GM18505 (cell line): ENCODE results near the gene VWA7.

Source experiments
- ATAC-seq: cut with Tn5 transposase; IDR thresholded peaks from one replicate; pipeline ENCODE4 v1.9.1; 2021; ENCODE audit not compliant: unreplicated experiment
- POLR2A ChIP-seq: IDR thresholded peaks from 4 replicates; pipeline ENCODE4 v1.6.1; 2011; ENCODE audit warnings: borderline replicate concordance; ENCODE audit not compliant: insufficient read depth, insufficient read length; ENCODE audit errors: extremely low read depth

The VWA7 gene

DNA sequence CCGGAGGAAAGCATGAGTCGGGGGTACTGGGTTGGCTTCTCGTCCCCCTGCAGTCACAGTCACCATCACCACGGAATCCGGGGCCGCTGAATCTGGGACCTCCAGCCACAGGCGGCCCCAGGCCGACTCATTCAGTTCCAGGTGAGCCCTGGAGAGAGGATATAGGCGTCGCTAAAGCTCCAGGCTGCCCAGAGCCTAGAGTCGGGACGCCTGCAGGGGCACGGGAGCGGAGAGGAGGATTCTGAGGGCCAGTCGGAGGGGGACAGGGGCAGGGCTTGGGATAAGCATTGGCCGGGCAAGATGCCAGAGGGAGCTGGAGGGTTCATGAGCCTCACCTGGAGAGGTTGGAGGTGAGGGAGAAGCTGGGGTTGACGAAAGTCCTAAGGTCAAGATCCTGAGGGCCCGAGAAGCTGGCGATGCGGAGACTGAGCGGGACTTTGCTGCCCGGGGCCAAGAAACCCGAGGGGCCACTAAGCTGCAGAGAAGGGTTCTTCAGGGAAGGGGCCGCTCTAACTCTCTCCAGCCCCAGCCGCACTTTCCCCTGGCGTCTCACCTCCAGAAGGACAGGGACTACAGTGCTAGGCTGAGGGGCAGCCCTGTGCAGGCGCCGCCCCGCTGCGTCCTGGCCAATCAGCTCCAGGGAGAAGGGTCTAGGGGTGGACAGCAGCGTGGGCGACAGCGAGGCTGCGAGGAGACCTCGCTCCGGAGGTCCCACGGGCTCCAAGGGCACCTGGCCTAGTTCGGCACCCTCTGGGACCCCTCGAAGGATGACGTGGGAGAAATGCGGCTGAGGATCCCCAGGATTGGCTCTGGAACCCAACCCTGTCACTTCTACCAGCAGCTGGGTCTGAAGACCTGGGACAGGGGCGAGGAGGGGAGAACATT, 11.0 kb downstream of the VWA7 start:
- ATAC-seq: no peak

DNA sequence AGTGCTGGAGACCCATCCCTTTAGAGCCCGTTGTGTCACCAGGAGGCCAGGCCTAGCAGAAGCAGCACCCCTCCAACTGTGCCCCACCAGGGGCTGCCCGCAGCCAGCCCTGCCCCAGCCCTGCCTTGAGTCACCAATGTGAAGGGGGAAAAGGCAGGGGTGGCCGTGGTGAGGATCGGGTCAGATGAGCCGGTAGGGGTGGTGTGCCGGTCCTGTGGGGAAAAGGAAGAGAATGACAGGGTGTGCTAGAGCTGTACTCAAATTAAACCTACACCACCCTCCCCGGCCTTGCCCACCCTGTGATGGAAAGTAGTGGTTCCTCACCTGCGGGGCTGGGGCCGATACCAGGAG, 11.6 kb downstream of the VWA7 start:
- TF ChIP-seq POLR2A: no peak
- ATAC-seq: no peak

More for the DNA sequence above, 11.0 kb downstream of the VWA7 start:
- no peak for TF ChIP-seq POLR2A

DNA sequence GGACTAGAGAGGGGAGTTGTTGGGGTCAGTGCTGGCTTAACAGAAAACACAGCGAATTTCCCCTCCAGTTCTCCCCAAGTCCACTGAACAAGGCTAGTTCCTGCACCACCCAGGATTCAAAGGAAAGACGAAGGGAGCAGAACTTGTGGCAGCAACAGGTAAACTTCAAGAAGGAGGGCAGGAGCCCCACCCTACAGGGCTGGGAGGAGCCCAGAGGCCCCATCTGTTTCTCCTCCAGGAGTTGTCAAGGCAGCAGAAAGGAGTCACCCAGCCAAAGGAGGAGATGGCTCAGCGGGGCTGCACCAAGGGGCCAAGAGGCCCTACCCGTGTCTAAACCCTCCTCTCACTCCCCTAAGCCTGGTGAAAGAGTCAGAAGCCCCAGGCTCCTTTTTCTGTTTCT, 12.9 kb downstream of the VWA7 start:
- no peak for TF ChIP-seq POLR2A
- no peak for ATAC-seq

GRCh38 chr6:31763619-31763940, 13.5 kb downstream of the VWA7 start:
- TF ChIP-seq POLR2A: no peak
- no peak for ATAC-seq

DNA sequence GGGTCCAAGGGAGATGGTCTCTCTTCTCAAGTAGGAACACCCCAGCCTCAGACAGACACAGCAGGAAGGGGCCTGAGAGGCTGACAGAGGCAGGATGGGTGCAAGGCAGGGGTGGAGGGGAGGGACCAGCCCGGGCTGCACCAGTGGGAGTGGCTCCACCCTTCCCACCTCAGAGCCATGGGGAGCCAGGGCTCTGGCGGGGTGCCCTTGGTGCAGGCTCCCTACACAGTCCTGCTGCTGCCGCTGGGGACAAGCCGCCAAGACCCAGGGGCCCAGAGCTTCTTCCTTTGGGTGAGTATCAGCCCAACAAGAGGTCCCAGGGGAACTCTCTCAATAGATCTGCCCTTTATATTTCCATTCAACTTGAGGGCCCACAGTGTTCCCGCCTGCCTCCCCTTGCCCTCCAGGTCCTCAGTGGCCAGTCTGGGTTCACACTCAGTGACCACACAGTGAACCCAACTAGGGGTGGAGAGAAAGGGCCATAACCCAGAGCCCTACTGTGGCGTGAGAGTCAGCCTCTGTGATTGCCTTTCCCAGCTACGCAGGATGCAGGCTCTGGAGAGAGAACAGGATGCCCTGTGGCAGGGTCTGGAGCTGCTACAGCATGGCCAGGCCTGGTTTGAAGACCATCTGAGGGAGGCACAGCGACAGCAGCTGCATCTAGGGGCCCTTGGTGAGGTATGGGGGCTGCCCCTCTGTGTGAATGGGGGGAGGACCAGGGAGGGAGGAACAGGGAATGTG, 14.1 kb downstream of the VWA7 start:
- ATAC-seq: no peak

DNA sequence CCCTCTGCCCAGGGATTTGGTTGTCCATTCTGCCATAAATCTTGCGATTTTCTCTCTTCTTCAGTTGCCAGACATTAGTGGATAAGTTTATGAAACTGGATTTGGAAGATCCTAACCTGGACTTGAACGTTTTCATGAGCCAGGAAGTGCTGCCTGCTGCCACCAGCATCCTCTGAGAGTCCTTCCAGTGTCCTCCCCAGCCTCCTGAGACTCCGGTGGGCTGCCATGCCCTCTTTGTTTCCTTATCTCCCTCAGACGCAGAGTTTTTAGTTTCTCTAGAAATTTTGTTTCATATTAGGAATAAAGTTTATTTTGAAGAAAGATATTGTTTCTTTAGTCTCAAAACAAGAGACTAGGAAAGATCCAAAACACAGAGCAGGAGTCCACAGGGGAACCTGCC, 14.8 kb downstream of the VWA7 start, which contains the start of gene SAPCD1:
Gene SAPCD1 (plus strand): TSS at position 301 of the 400 bp plus-strand sequence. CDS start 399 bp downstream, outside the sequence.
- TF ChIP-seq POLR2A: no peak
- no peak for ATAC-seq

More for the DNA sequence above, 14.1 kb downstream of the VWA7 start:
- no peak for TF ChIP-seq POLR2A

DNA sequence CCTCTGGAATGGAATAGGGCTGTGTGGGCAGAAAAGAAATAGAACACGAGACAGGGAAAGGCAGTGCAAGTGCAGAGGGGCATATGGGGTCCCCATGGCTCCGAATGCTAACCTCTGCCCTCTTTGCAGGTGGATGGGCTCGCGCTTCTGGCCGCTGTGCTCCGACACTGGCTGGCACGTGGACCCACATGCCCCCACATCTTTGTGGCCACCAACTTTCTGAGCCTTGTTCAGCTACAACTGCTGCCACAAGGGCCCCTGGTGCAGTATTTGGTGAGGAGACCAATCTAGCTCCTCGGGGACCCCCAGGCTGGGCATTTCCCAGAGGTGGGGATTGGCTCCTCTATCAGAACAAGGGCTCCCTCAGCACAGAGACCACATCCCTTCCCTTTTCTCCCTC, 15.8 kb downstream of the VWA7 start:
- no peak for TF ChIP-seq POLR2A
- ATAC-seq: no peak

DNA sequence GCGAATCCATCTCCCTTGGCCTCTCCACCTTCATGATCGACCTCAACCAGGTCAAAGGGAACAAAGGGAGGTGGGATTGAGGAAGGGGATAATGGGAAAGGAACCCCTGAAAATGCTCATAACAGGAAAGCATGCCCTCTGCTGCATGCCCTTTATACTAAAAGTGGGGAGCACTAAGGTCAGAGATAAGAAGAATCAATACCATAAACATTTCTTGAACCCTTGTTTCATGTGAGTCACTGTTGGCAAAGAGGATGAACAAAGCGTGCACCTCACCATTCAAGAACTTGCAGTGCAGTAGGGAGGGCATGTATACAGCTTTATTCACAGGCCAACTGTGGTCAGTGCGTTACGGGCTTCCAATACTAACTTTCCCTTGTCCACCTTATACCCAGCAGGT, 16.3 kb downstream of the VWA7 start:
- TF ChIP-seq POLR2A: no peak
- ATAC-seq: no peak

DNA sequence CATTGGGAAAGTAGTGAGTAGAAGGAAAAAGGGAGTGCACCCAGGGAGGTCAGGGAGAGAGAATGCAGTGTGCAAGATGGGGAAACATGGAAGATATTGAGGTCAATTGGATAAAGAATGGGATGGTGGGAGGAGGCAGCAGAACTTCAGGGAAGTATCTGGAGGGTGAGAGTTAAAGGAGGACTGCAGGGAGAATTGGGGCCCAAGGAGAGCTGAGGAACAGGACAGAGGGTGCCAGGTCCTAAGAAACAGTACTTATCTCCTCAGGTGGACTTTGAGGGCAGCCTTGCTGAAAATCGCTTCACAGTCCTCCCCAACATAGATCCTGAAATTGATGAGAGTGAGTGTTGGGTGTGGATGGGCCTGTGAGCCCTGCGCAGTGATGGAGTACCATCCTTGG, 18.8 kb downstream of the VWA7 start:
- no peak for TF ChIP-seq POLR2A
- no peak for ATAC-seq

DNA sequence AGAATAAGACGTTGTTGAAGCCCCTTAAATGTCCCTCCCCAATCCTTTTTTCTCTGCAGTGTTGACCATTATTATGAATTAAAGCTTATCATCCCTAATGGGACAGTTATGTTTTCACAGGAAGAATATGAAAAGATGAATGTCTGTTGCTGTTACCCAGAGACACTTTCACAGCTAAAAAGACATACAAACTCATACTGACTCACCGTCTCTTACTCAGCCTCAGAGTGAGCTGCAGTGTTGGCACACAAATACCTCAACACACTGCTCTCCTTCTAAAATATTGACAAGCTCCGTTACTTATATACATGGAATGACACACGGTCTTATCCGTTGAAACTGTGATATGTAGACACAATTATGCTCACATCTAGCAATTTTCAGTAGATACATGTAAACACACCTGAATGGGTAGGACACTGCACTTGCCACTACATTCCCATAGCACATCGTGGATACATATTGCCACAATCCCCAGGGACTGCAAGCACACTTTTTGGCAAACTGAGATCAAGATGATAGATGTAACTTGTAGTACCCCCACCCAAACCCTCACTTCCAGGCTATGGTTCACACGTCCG, 24.3 kb downstream of the VWA7 start:
- no peak for ATAC-seq
- TF ChIP-seq POLR2A: no peak

DNA sequence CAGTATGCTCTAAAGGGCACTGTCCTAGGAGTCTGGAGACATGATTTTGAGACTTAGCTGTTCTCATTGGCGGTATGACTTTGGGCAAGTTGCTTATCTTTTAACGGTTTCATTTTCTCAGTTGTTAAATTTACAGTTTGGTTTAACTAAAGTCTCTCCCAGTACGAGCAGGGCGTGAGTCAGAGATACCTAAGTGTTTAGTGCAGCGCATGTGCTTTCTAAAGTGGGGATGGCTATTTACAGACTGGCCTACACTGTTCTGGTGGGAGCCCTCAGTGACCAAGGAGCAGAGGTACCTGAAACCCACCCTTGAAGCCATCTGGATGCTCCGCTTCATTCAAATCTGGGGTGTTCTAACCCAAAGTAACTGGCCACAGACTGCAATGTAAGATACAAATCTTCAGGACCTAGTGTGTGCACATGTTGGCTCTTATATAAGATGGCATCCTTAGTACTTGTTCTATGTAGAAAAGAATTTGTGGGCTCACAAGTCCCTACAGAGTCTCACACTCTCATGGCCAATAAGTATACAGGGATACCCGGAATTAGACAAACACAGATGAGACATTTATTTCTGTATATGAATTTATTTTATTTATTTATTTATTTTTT, 26.6 kb downstream of the VWA7 start:
- no peak for ATAC-seq
- no peak for TF ChIP-seq POLR2A

GRCh38 chr6:31749301-31750036, 27.7 kb downstream of the VWA7 start:
- no peak for ATAC-seq
- no peak for TF ChIP-seq POLR2A

DNA sequence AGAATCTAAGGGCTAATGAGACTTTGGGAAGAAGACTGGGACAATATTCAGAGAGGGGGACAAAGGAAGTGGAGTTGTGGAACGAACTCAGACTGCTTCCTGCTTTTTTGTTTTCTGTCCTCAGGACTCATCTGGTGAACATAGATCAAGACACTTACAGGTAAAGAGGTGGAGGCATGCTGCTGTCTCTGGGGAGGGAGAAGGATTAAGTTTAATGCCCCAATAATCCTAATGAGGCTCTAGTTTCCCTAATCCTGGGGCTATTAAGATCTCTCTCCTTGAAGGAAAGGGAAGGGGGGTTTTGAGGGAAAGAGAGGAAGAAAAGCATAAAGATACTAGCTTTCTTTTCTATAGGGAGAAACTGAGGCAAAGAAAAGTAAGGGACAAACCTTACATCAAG, 32.7 kb downstream of the VWA7 start:
- no peak for ATAC-seq
- no peak for TF ChIP-seq POLR2A

DNA sequence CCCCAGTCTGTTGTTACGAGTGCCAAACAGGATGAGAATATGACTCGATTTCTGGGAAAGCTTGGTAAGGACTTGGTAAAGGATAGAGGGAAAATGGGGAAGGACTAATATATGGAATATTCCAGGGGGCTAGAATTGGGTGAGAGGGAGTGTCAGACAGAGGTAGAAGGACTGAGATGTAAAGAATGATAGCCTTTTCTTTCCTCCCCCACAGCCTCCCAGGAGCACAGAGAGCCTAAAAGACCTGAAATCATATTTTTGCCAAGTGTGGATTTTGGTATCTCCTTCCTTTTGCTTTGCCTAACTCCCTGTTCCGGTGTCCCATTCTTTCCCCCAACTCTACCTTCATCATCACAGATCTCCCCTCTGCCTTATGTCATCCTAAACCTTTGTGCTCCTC, 34.2 kb downstream of the VWA7 start:
- no peak for TF ChIP-seq POLR2A
- no peak for ATAC-seq

- no peak for TF ChIP-seq POLR2A
- ATAC-seq: no peak
These were observed 35.3 kb downstream of the VWA7 start for GRCh38 chr6:31741815-31742214.
